ENCODE results near the gene IRAK2.
"Not testable (repeated sequence)": the region's sequence is repeated elsewhere in the genome, so short reads cannot be mapped to it uniquely, and the experiment has no call there.

Gene IRAK2

DNA sequence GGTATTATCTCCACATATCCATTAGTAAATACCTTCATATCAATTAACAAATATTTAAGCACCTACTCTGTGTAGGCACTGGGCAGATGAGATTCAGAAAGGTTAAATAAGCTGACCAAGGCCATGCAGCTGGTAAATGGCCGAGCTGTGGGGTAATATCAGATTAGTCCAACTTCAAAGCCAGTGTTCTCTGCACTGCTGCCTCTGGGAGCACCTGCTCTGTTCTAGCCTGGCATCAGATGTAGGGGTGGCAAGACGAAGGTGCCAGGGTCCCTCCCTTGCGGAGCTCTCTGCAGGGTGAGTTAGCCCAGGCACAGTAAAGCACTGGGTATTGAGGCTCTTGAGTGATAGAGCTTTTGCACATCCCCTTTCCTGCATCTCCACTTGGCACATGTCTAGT lies 89.0 kb downstream of the IRAK2 start:
- DNase-seq (ENCODE audit: low read depth), result no peak

DNA sequence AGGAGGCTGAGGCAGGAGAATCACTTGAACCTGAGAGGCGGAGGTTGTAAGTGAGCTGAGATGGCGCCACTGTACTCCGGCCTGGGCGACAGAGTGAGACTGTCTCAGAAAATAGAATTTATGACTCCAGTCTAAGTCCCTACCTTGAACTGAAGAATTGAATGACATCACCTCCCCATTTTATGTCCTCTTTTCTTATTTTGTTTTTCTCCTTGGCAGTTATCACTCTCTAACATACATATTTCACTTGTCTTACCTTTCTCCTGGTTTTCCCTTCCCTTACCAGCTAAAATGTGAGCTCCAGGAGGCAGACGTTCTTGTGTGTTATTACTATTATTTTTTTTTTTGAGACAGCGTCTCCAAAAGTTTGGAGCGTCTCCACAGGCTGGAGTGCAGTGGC lies 91.1 kb downstream of the IRAK2 start:
- no peak for DNase-seq (ENCODE audit: low read depth)

DNA sequence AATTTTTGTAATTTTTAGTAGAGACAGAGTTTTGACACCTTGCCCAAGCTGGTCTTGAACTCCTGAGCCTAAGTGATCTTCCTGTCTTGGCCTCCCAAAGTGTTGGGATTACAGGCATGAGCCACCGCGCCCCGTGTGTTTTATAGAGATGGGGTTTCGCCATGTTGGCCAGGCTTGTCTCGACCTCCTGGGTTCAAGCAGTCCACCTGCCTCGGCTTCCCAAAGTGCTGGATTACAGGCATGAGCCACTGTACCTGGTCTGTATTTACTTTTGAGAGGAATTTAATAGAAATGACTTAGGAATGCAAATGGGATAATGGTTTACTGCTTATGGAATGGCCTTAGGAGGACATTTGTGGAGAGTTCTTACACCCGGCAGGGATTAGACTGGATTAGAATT lies 94.3 kb downstream of the IRAK2 start:
- no peak for DNase-seq (ENCODE audit: low read depth)

DNA sequence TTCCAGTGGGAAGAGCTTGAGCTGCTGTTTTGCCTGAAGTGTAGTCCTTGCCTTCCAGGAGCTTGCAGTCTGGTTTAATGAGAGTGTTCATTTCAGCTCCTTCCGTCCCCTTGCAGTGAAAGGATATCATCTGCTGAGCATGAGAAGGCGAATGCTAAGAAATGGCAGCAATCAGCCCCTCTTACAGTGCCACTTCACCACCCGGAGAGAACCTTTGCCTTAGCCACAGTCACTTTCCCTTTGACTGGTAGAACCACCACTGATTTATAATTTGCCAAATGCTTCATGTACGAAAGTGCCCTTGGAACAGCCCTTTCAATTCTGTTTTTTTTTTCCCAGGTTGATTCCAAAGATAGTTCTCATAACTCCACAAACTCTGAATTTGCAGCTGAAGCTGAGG lies 95.1 kb downstream of the IRAK2 start:
- DNase-seq (ENCODE audit: low read depth), result no peak

DNA sequence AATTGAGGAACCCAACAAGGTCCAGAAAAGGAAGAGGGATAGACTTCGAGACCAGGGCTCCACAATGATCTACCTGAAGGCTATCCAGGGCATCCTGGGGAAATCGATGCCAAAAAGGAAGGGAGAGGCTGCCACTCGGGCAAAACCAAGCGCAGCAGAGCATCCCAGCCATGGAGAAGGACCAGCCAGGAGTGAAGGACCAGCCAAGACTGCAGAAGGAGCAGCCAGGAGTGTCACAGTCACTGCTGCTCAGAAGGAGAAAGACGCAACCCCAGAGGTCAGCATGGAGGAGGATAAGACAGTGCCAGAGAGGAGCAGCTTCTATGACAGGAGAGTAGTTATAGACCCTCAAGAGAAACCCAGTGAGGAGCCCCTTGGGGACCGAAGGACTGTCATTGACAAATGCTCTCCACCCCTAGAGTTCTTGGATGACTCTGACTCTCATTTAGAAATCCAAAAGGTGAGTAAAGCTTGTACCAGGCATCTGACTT lies 95.5 kb downstream of the IRAK2 start:
- DNase-seq (ENCODE audit: low read depth), result no peak

DNA sequence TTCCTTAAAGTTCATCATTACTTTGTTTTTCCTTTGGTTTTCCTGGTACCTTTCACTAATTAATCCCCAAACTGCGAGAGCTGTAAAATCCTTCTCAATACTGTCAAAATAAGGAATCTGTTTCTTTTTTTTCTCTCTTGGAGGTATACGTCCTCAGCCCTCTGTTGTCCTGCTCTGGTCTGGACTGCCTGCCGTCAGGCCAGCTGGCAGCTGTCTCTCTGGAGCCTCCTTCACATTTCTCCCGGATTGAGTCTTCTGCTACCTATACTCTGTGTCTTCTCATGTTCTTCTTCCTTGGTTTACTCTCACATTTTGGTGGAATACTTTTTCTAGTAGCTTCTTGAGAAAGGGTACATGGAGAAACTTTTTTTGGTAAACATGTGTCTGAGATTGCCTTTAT lies 97.3 kb downstream of the IRAK2 start:
- DNase-seq (ENCODE audit: low read depth), result no peak

DNA sequence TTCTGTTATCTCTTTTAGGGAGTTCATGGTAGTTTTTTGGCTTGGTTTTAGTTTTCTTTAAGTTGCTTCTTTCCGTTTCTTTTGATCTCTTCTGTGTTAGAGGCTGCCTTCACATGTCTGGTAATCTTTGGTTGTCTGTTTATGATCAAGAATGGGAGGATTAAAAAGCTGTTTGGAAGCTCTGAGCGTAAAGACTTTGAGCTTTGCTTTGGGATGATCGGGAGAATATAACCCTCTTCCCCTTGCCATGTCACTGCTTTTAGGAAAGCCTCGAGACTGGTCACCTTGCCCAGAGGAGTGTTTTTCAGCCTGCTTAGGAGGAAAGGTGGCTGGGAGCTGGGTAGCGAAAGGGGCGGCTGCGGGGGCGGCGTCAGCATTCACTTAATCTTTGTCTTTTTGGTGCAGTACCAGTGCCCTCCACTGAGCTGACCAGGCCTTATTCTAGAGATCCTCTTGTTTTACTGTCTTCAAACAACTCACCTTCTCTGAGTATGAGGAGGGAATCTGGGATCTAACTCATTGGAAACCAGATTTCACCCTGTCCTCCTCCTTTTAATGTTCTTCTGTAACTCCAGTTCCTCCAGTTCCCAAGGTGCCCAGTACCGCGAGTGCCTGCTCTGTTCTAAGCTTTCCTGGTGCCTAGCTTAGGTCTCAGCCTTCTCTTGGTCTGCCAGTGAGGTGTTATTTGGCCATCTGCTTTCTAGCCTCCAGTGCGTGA lies 99.1 kb downstream of the IRAK2 start:
- peak; percentile 48 for DNase-seq (ENCODE audit: low read depth)

DNA sequence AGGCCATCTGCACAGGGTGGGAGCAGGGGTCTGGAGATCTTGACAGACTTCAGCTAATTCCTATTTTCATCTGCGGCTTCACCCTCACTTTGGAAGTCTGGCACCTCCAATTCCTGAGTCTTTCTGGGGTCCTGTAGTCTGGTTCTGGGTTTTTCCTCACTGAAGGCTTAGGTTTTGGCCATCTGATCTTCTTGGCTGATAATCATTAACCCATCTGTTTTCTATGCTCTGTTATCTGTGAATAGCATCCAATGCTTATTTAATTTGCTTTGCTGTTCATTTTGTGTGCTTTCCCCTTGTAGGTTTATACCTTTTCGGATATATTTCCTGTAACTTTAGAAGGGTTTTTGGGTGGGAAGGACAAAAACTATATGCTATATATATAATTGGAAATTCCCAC lies 101.1 kb downstream of the IRAK2 start:
- DNase-seq (ENCODE audit: low read depth), result no peak

DNA sequence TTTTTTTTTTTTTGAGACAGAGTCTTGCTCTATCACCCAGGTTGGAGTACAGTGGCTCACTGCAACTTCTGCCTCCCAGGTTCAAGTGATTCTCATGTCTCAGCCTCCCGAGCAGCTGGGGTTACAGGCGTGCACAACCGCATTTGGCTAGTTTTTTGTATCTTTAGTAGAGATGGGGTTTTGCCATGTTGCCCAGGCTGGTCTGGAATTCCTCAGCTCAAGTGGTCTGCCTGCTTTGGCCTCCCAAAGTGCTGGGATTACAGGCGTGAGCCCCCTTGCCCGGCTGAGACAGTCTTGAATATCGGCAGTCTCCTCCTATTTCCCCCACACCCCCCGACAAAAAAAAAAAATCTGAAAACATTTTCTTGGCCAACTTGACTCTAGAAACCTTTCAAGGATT lies 102.2 kb downstream of the IRAK2 start:
- DNase-seq (ENCODE audit: low read depth), result not testable (repeated sequence)

DNA sequence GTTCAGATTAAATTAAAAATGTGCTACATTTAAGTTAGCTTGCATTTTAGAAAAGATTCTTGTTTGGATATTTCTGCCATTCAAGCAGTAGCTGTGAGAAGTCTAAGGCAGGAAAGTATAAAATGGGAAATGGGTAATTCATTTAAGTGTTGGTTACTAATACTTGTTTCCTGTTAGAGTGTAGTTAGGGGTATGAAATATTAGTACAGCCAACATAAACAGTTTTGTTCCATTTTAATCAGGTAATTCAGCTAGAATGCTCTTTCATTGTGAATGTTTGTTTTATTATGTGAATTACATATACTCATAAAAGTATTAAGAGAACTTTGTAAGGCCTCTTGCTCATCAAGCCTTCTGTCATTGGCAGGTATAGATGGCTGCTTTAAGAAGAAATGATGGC lies 103.4 kb downstream of the IRAK2 start:
- no peak for DNase-seq (ENCODE audit: low read depth)

DNA sequence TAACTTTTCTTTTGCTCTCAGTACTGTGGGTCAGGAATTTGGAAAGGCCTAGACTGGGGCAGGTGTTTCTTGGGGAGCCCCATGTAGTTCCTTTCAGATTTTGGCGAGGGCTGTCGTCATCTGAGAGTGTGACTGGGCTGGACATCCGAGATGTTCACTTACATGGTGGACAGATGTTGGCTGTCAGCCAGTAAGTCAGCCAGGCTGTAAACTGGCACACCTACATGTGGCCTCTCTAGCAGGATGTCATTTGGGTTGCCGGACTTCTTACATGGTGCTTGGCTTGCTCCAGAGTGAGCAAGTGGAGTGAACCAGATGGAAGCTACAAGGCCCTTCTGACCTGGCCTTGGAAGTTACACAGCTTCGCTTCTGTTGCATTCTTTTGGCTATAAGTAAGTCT lies 104.2 kb downstream of the IRAK2 start:
- no peak for DNase-seq (ENCODE audit: low read depth)

DNA sequence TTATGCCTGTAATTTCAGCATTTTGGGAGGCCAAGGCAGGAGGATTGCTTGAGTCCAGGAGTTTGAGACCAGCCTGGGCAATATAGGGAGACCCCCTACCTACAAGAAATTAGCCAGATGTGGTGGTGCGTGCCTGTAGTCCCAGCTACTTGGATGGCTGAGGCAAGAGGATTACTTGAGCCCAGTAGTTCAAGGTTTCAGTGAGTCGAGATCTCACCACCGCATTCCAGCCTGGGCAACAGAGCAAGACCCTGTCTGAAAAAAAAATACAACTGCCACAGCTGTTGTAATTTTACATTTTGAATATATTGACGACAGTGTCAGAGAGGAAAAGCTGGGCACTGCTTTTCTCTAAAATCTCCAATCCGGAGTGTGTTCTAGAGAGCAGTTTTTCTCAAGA lies 104.7 kb downstream of the IRAK2 start:
- no peak for DNase-seq (ENCODE audit: low read depth)

DNA sequence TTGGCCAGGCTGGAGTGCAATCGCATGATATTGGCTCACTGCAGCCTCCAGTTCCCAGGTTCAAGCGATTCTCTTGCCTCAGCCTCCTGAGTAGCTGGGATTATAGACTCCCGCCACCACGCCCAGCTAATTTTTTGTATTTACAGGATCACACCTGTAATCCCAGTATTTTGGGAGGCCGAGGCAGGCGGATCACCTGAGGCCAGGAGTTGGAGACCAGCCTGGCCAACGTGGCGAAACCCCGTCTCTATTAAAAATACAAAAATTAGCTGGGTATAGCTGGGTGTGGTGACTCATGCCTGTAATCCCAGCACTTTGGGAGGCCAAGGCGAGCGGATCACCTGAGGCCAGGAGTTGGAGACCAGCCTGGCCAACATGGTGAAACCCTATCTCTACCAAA lies 107.8 kb downstream of the IRAK2 start:
- DNase-seq (ENCODE audit: low read depth), result not testable (repeated sequence)

DNA sequence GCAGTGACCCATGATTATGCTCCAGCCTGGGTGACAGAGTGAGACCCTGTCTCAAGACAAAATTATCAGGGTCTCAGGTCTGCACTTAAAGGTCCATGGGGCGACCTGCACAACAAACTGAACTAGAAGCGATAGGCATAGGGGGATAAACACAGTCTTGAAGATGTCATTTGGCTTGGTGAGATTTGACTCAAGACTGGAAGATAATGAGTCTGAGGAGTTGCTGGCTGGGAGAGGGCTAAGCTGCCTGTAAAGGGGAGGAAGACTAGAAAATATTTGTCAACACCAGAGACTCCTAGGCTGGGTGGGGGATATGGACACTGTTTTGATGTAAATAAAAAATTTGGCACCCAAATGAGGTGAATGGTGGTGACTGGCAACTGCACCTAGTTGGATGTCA lies 108.3 kb downstream of the IRAK2 start:
- no peak for DNase-seq (ENCODE audit: low read depth)

DNA sequence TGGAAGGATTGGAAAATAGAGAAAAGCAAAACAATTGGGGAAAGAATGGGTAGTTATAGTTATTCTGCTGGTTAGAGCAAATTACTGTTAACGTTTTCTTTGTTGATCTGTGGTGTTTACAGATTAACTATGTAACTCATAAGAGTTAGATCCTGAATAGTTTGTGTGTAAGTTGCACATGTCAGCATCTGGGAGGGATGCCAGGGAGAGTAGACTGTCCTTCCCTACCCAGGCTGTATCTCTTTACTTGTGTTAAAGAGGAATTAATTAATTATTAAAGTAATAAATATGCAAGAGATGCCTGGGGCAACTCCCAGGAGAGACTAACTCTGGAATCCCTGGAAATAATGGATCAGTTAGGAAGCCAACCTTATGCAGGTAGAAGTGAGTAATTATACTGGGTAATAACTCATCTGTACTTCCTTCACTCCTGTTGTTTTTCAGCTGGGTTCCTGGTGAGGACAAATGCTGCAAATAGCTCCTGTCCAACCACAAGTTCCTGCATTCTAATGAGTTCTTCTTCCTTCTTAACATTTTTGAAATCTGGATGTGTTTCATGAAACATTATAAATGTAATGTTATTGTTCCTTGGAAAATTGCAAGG lies 109.1 kb downstream of the IRAK2 start:
- DNase-seq (ENCODE audit: low read depth), result no peak

DNA sequence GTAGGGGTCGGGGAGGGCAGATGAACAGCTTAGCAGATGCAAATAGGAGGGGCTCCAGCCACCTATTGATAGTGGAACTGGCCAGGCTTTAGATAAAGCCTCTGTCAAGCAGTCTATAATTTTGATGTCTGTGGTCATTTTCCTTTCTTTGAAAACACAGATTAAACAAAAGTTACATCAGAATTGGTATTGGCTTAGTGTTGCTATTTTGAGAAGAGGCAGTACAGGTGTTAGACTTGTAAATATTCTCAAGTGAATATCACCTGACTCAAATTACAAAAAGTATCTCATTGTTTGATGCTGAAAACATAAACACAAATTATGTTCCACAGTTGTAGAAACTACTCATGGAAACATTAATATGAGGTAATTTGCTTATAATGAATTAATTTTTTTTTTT lies 109.9 kb downstream of the IRAK2 start:
- no peak for DNase-seq (ENCODE audit: low read depth)

DNA sequence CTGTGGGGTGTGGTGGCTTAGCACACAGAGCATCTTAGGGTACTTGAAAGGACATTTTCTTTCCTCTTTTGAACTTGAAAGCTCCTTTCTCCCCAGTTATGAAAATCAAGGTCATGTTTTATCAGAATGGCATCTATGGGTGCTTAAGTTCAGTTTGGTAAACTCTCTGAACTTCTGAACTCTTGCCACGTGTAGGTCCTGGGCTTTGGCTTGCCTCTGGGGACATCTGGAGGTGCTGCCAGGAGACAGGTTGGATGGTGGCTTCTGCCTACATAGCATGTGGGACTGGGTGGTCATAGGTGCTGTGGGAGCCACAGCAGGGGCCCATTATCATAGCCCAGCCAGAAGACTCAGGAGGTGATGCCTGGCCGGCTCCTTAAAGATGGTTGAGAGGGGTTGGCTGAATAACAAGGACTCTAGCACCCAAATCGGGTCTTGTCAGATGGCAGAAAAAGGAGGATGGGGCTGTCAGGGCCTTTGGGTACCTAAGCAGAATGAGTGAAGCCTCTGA lies 112.5 kb downstream of the IRAK2 start:
- no peak for DNase-seq (ENCODE audit: low read depth)

DNA sequence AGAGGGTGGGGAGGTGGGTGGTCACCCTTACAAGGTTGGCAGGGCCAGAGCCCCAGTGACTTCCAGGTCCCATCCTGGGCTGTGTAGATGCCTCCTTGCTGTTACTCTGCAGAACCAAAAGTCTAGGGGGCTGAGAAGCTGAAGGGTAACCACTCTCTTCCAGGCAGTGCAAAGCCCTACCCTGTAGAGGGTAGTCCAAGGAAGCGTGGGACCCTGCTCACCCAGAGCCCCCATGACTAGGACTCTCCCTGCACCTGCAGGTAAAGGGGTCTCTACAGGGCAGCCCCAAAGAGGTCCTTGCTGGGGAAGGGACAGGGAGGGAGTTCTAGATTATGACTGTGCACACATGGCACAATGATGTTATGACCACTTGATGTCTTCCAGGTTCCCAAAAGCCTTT lies 113.8 kb downstream of the IRAK2 start:
- no peak for DNase-seq (ENCODE audit: low read depth)

DNA sequence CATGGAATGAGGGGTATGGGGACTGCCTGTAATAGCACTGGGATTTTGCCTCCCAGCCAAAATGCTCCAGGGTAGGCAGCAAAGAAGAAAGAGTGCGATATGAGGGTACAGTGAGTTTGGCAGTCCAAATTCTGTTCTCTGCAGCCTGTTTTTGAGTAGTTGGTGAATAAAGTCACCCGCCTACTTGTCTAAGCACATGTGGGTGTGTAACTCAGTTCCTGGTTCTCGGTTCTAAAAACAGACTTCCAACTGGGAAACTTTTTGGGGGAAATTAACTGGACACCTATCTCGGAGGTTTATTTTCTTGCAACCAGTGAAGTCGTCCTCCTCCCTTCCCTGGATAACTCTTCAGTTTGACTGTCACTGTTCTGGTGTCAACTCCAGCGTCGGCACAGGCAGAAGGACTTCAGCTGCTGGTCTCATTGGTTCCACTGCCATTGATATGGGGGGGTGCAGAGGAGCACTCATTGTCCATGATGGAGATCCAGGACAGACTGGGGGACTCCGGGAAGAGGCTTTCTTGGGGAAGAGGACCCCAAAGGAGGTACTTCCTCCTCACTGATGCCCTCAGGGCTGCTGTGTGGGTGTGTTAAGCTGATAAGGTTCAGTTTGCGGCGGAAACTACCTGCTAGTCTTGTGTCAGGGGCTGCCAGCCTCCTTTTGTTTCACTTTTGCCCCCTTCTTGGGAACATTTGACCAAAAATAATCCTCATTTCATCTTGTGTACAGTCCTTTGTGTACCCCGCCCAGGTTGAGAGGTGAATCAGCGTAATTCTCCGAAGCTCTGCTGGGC lies 114.9 kb downstream of the IRAK2 start:
- no peak for DNase-seq (ENCODE audit: low read depth)

DNA sequence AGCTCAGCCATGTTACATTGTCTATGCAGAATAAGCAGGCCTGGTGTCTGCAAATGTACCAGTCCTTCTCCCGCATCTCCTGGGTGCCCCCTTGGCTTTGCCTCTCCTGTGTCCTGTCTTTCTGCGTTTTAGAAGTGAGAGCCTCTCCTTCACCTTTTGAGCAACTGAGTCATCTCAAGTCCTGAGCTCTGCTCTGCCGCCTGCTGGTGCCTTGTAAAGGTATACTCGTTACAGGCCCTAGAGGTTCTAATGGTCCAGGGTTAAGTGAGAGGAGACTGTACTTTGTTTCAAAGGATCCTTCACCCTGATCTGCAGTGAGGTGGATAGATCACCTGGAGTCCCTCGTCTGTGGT lies 115.4 kb downstream of the IRAK2 start:
- no peak for DNase-seq (ENCODE audit: low read depth)

DNA sequence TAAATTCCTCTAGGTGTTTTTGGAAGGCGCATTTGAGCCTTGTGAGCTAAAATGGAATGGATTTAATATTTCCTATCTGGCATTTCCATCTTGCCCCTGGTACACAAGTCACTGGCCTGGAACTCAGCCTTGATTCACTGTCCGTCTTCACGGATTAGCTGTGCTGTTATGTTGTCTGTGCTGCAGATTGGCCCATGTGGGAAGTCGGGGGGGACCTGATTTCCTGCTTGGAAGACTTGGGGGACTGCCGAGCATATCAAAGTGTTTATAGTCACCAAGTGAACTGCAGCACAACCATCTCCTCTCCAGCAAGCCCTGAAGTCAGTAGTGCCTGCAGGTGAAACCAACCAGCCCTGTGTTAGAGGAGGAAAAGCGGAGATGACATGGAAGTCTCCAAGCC lies 115.9 kb downstream of the IRAK2 start:
- DNase-seq (ENCODE audit: low read depth), result no peak

DNA sequence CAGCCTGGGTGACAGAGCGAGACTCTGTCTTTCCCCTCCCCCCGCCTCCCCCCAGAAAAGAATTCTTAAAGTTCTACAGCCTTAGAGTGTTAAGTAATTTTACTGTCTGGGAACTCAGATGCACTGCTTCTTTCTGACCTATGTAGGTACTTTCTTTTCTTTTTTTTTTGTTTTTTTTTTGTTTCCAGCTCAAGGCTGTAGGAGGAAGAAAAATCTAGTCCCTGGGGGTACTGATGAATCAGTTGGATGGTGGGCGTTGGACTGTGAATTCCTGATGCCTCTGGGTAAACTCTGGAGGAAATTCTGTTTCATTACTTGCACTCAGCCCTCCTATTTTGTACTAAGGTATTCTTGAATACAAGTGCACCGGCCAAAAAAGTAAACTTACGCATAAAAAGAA lies 117.2 kb downstream of the IRAK2 start:
- no peak for DNase-seq (ENCODE audit: low read depth)

DNA sequence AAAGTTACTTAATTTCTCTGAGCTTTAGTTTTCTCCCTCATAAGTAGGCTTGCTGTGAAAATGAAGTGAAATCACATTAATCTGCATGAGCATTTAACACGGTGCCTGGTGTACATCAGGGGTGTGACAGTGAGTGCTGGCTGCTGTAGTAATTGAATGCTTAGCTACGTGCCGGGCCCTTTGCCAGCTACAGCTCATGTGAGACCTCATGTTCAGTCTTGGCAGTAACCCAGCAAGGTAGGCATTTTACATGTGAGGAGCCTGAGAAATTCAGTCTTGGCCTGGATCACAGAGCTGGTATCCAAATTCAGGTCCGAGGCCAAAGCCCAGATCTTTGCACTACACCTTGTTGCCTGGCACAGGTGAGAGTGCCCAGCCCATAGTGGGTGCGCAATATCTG lies 118.9 kb downstream of the IRAK2 start:
- no peak for DNase-seq (ENCODE audit: low read depth)
